NCI-H2227 (cell line): ENCODE measurements around the gene IMMP2L.
A peak's percentile ranks its signal among the peaks of the same experiment; 100 is the strongest.

Experiments used
- DNase-seq: peaks from one replicate; lab custom pipeline; 2025; ENCODE audit not compliant: unreplicated experiment; lab: John Stamatoyannopoulos, UW

The IMMP2L gene

GRCh38 chr7:111108496-111108895 lies 453.8 kb downstream of the IMMP2L start:
- no peak for DNase-seq

- DNase-seq = no peak
Observed at GRCh38 chr7:111108000-111108399, 454.3 kb downstream of the IMMP2L start.

- DNase-seq = no peak
Observed at GRCh38 chr7:111107579-111107978, 454.7 kb downstream of the IMMP2L start.

- no peak for DNase-seq
Observed at GRCh38 chr7:111105269-111105668, 457.0 kb downstream of the IMMP2L start.

- DNase-seq = no peak
Observed at GRCh38 chr7:111104710-111105109, 457.6 kb downstream of the IMMP2L start.

- no peak for DNase-seq
Observed at GRCh38 chr7:111103678-111104274, 458.5 kb downstream of the IMMP2L start.

- DNase-seq = no peak
Observed at GRCh38 chr7:111103136-111103535, 459.2 kb downstream of the IMMP2L start.

- no peak for DNase-seq
Observed at GRCh38 chr7:111101856-111102646, 460.2 kb downstream of the IMMP2L start.

GRCh38 chr7:111098926-111099250 lies 463.4 kb downstream of the IMMP2L start:
- no peak for DNase-seq

GRCh38 chr7:111098011-111098925 lies 464.0 kb downstream of the IMMP2L start:
- peak; percentile 65 for DNase-seq

GRCh38 chr7:111096997-111097396 lies 465.3 kb downstream of the IMMP2L start:
- no peak for DNase-seq

GRCh38 chr7:111094419-111094818 lies 467.9 kb downstream of the IMMP2L start:
- no peak for DNase-seq

- no peak for DNase-seq
Observed at GRCh38 chr7:111093496-111093895, 468.8 kb downstream of the IMMP2L start.

- DNase-seq = peak; percentile 12
Observed at GRCh38 chr7:111092406-111093236, 469.7 kb downstream of the IMMP2L start.

GRCh38 chr7:111091593-111092358 lies 470.5 kb downstream of the IMMP2L start:
- DNase-seq = peak; percentile 20

GRCh38 chr7:111090846-111091245 lies 471.4 kb downstream of the IMMP2L start, which contains the start of gene LRRN3:
LRRN3 (plus strand) TSS chr7:111091127; CDS start chr7:111122773, 31,646 bp downstream.
- DNase-seq = peak; percentile 90

- peak; percentile 70 for DNase-seq
Observed at GRCh38 chr7:111089822-111090426, 472.4 kb downstream of the IMMP2L start.

- no peak for DNase-seq
Observed at GRCh38 chr7:111088328-111088727, 474.0 kb downstream of the IMMP2L start.

GRCh38 chr7:111086532-111086931 lies 475.8 kb downstream of the IMMP2L start:
- DNase-seq = no peak

GRCh38 chr7:111085356-111085755 lies 476.9 kb downstream of the IMMP2L start:
- DNase-seq = no peak
